ENCODE measurements around the gene COL13A1. TPM values are rescaled to one million over a fixed set of nuclear protein-coding genes. Genes with fewer than 3 reads are reported as not detected.

COL13A1 gene
- total RNA-seq, 1 experiment from 2014 or later, result 3.6 TPM

DNA sequence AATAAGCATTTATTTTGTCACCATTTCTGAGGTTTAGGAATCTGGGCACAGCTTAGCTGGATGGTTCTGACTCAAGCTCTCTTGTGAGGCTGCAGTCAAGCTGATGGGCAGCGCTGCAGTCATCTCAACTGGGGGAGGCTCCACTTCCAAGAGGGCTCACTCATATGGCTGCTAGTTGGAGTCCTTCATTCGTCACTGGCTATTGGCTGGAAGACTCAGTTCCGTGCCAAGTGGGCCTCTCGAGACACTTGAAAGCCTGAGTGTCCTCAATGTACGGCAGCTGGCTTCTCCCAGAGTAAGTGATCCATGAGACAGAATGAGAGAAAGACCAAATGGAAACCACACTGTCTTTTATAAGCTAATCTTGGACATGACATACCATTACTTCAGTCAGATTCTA lies 21.6 kb upstream of the COL13A1 start:
- Histone ChIP-seq H3K79me2 (ENCODE audit: insufficient read depth, low read length) (no peaks in the 10 kb centered on the region), H3K27ac (ENCODE audit: insufficient read length, low read depth, low read length) (no peak overlapping the region), H3K27me3 (ENCODE audit: insufficient read depth, low read length) (no peaks in the 10 kb centered on the region; the same call in 1 of the 2 replicates), H3K4me2 (ENCODE audit: insufficient read depth, insufficient read length, low read length) (no peak overlapping the region), H3K4ac (ENCODE audit: low read depth, low read length) (no peak overlapping the region), H3T11ph (ENCODE audit: low read length) (no peak overlapping the region), H3K18ac (ENCODE audit: insufficient read length, low read depth, low read length) (no peak overlapping the region), H3K79me1 (ENCODE audit: insufficient read depth, low read depth, low read length, poor library complexity, severe bottlenecking) (no peaks in the 10 kb centered on the region), H3K23me2 (ENCODE audit: insufficient read length, low read depth, low read length, poor library complexity, severe bottlenecking) (no peaks in the 10 kb centered on the region), H3K23ac (ENCODE audit: insufficient read length, low read depth, low read length) (no peak overlapping the region), H3K56ac (ENCODE audit: insufficient read length, low read depth, low read length) (no peak overlapping the region), H2BK12ac (ENCODE audit: insufficient read length, low read depth, low read length) (no peak overlapping the region), H2BK120ac (ENCODE audit: low read depth, low read length, poor library complexity, severe bottlenecking) (no peak overlapping the region), H2AFZ (ENCODE audit: low read length) (no peak overlapping the region), H4K8ac (replicated peaks; ENCODE audit: insufficient read length, low read depth, low read length) (no peak overlapping the region), H4K5ac (ENCODE audit: insufficient read length, low read depth, low read length) (no peak overlapping the region), H2AK5ac (ENCODE audit: insufficient read length, low read length) (no peak overlapping the region), H2BK5ac (ENCODE audit: insufficient read length, low read length) (no peak overlapping the region), H3K9ac (ENCODE audit: extremely low read depth, insufficient read length, low read length) (no peak overlapping the region), H4K20me1 (ENCODE audit: control insufficient read depth, insufficient read depth, insufficient read length) (no peaks in the 10 kb centered on the region), H2BK20ac (ENCODE audit: low read depth, low read length, poor library complexity, severe bottlenecking) (no peak overlapping the region), H3K9me3 (ENCODE audit: control insufficient read depth, low read depth, low read length) (no peaks in the 10 kb centered on the region), H3K14ac (ENCODE audit: insufficient read depth, low read length) (no peak overlapping the region), H3K4me1 (ENCODE audit: insufficient read depth, low read length) (no peaks in the 10 kb centered on the region), H2BK15ac (ENCODE audit: low read depth, low read length) (no peak overlapping the region), H4K91ac (ENCODE audit: insufficient read length, low read depth, low read length) (no peak overlapping the region)
- Mint-ChIP-seq H3K9me3 (no peaks in the 10 kb centered on the region), H3K4me1 (no peaks in the 10 kb centered on the region), H3K4me3 (no peak overlapping the region), H3K27ac (no peak overlapping the region), H3K36me3 (ENCODE audit: insufficient read depth in 1 of 3, low read depth in 3 of 3) (no peaks in the 10 kb centered on the region), H3K27me3 (ENCODE audit: low read depth) (peaks cover 24% of the 10 kb centered on the region)
- WGBS (ENCODE audit: extremely low coverage, insufficient read length, low lambda C conversion rate), result no CpG with 5 or more reads among the region's 5 CpGs
- TF ChIP-seq, protein P1, sequence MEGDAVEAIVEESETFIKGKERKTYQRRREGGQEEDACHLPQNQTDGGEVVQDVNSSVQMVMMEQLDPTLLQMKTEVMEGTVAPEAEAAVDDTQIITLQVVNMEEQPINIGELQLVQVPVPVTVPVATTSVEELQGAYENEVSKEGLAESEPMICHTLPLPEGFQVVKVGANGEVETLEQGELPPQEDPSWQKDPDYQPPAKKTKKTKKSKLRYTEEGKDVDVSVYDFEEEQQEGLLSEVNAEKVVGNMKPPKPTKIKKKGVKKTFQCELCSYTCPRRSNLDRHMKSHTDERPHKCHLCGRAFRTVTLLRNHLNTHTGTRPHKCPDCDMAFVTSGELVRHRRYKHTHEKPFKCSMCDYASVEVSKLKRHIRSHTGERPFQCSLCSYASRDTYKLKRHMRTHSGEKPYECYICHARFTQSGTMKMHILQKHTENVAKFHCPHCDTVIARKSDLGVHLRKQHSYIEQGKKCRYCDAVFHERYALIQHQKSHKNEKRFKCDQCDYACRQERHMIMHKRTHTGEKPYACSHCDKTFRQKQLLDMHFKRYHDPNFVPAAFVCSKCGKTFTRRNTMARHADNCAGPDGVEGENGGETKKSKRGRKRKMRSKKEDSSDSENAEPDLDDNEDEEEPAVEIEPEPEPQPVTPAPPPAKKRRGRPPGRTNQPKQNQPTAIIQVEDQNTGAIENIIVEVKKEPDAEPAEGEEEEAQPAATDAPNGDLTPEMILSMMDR (conservative IDR thresholded peaks at IDR 0.05), result no peak
- no peak for DNase-seq

All from H9 (cell line).